Testis (tissue), 2 donors: ENCODE results near the gene MROH2A.

Experiments used
- POLR2A ChIP-seq: fragments of 450-650 bp; IDR thresholded peaks from one replicate; pipeline ENCODE4 v1.6.1; 2017; ENCODE audit warnings: antibody characterized with exemption, mild to moderate bottlenecking, moderate library complexity
- TF ChIP-seq, protein P1 (sequence below), 3 experiments: fragments of 450-650 bp in 2 of 3; fragments of 200-600 bp in 1 of 3; sonication (generic) in 1 of 3; IDR thresholded peaks; one replicate each; pipeline ENCODE4 v1.5.1; 2016 to 2019; ENCODE audit warnings: antibody characterized with exemption in 3 of 3, mild to moderate bottlenecking in 2 of 3, moderate library complexity in 1 of 3

DNA sequence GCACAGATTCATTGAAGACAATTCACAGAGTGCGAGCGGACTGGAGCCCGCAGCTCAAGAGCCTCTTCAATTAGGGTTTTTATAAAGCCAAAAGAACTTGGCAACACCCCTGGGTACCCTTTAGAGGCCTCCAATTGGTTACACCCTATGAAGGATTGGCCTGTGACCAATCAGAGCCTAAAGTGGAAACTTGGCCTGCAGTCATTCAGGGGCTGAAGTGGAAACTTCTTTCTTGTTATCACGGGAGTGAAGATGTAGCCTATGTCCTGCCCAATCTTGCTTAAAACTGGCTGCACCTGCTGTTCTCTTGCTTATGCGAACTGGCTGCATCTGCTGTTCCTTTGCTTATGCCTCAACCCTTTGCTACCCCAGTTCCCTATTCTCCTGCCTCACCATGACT is 78.1 kb downstream of the MROH2A start:
- TF ChIP-seq, protein P1, sequence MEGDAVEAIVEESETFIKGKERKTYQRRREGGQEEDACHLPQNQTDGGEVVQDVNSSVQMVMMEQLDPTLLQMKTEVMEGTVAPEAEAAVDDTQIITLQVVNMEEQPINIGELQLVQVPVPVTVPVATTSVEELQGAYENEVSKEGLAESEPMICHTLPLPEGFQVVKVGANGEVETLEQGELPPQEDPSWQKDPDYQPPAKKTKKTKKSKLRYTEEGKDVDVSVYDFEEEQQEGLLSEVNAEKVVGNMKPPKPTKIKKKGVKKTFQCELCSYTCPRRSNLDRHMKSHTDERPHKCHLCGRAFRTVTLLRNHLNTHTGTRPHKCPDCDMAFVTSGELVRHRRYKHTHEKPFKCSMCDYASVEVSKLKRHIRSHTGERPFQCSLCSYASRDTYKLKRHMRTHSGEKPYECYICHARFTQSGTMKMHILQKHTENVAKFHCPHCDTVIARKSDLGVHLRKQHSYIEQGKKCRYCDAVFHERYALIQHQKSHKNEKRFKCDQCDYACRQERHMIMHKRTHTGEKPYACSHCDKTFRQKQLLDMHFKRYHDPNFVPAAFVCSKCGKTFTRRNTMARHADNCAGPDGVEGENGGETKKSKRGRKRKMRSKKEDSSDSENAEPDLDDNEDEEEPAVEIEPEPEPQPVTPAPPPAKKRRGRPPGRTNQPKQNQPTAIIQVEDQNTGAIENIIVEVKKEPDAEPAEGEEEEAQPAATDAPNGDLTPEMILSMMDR (IDR thresholded peaks at IDR 0.05) = no peak
- TF ChIP-seq POLR2A = no peak
